ENCODE measurements around the gene ZSCAN18.

DNA sequence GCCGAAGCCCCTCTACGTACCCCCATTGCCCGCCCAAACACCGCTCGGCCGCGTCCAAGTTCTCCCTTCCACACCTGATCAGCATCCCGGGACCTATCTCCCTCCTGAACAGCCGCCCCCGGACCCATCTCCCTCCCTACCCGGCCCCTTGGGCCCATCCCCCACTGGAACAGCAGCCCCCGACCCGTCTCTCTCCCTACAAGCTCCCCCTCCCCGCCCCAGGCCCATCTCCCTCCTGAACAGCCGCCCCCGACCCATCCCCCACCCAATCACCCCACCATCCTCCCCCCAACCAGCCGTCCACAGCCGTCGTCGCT is 63.6 kb downstream of the ZSCAN18 start:
- TF ChIP-seq EP300 (IDR thresholded peaks at IDR 0.05; ENCODE audit: low read depth) (no peak), POLR2AphosphoS5 (IDR thresholded peaks at IDR 0.05) (no peak), POLR2A (IDR thresholded peaks at IDR 0.05) (no peak)
- TF ChIP-seq, protein P1, sequence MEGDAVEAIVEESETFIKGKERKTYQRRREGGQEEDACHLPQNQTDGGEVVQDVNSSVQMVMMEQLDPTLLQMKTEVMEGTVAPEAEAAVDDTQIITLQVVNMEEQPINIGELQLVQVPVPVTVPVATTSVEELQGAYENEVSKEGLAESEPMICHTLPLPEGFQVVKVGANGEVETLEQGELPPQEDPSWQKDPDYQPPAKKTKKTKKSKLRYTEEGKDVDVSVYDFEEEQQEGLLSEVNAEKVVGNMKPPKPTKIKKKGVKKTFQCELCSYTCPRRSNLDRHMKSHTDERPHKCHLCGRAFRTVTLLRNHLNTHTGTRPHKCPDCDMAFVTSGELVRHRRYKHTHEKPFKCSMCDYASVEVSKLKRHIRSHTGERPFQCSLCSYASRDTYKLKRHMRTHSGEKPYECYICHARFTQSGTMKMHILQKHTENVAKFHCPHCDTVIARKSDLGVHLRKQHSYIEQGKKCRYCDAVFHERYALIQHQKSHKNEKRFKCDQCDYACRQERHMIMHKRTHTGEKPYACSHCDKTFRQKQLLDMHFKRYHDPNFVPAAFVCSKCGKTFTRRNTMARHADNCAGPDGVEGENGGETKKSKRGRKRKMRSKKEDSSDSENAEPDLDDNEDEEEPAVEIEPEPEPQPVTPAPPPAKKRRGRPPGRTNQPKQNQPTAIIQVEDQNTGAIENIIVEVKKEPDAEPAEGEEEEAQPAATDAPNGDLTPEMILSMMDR (IDR thresholded peaks at IDR 0.05) = no peak
